ENCODE data around the gene PRSS37. TPM values are rescaled to one million over a fixed set of nuclear protein-coding genes. Genes with fewer than 3 reads are reported as not detected.

PRSS37 gene
- total RNA-seq, 4 donors from 2014 or later = not detected

- no peak for TF ChIP-seq CTCF (IDR thresholded peaks at IDR 0.05; ENCODE audit: low read depth)
Observed at GRCh38 chr7:141874787-141875186, 33.5 kb upstream of the PRSS37 start.

- TF ChIP-seq CTCF (IDR thresholded peaks at IDR 0.05; ENCODE audit: low read depth) = no peak
Observed at GRCh38 chr7:141872931-141873330, 31.6 kb upstream of the PRSS37 start.

GRCh38 chr7:141866974-141867373, 25.7 kb upstream of the PRSS37 start:
- no peak for TF ChIP-seq CTCF (IDR thresholded peaks at IDR 0.05; ENCODE audit: low read depth)

GRCh38 chr7:141864765-141865447, 23.6 kb upstream of the PRSS37 start:
- no peak for TF ChIP-seq CTCF (IDR thresholded peaks at IDR 0.05; ENCODE audit: low read depth)

GRCh38 chr7:141860207-141860606, 18.9 kb upstream of the PRSS37 start:
- TF ChIP-seq CTCF (IDR thresholded peaks at IDR 0.05; ENCODE audit: low read depth) = no peak

GRCh38 chr7:141847996-141848395, 6.7 kb upstream of the PRSS37 start:
- no peak for TF ChIP-seq CTCF (IDR thresholded peaks at IDR 0.05; ENCODE audit: low read depth)

GRCh38 chr7:141844256-141844655, 3.0 kb upstream of the PRSS37 start:
- no peak for TF ChIP-seq CTCF (IDR thresholded peaks at IDR 0.05; ENCODE audit: low read depth)
